Subcutaneous abdominal adipose tissue (tissue), 5 donors: ENCODE data around the gene H1-8.

Experiments used
- H3K27ac ChIP-seq: one replicate; pipeline ENCODE4 v1.7.0; 2013; ENCODE audit warnings: low read depth, mild to moderate bottlenecking, inconsistent platforms, low read length, moderate library complexity
- H3K27me3 ChIP-seq, 5 donors: one replicate each; pipeline ENCODE4 v1.7.0; 2013; ENCODE audit warnings: low read length in 5 of 5, inconsistent platforms in 1 of 5; ENCODE audit not compliant: control insufficient read depth in 5 of 5, insufficient read depth in 4 of 5
- H3K36me3 ChIP-seq, 5 donors: one replicate each; pipeline ENCODE4 v1.7.0; 2013; ENCODE audit warnings: low read length in 5 of 5; ENCODE audit not compliant: control insufficient read depth in 5 of 5, insufficient read depth in 5 of 5
- H3K4me1 ChIP-seq, 5 donors: one replicate each; pipeline ENCODE4 v1.7.0; 2013; ENCODE audit warnings: low read length in 5 of 5, mild to moderate bottlenecking in 3 of 5, moderate library complexity in 1 of 5; ENCODE audit not compliant: control insufficient read depth in 5 of 5, insufficient read depth in 5 of 5
- H3K4me3 ChIP-seq, 5 donors: one replicate each; pipeline ENCODE4 v1.7.0; 2013; ENCODE audit warnings: low read length in 5 of 5, low read depth in 1 of 5
- H3K9ac ChIP-seq, 5 donors: one replicate each; pipeline ENCODE4 v1.7.0; 2013; ENCODE audit warnings: low read length in 5 of 5, mild to moderate bottlenecking in 4 of 5, moderate library complexity in 3 of 5
- H3K9me3 ChIP-seq, 5 donors: one replicate each; pipeline ENCODE4 v1.7.0; 2013; ENCODE audit warnings: low read length in 5 of 5; ENCODE audit not compliant: control insufficient read depth in 5 of 5
- donor health status: healthy.
- donor health status: healthy.
- donor health status: healthy.
- donor health status: healthy.
- donor health status: healthy.

Gene H1-8

GRCh38 chr3:129559565-129560079, 16.6 kb downstream of the H1-8 start:
- Histone ChIP-seq H3K9ac (no peak overlapping the region), H3K27me3 (no peaks in the 10 kb centered on the region), H3K27ac (peak overlapping the region; percentile 65), H3K36me3 (peaks cover 0 to 96% (median 78%) of the 10 kb centered on the region in 5 donors), H3K4me3 (no peak overlapping the region), H3K9me3 (no peaks in the 10 kb centered on the region), H3K4me1 (peaks cover 22 to 95% (median 83%) of the 10 kb centered on the region in 5 donors)

GRCh38 chr3:129560269-129560787, 17.4 kb downstream of the H1-8 start:
- H3K27ac ChIP-seq = peak overlapping the region; percentile 42
- no peaks in the 10 kb centered on the region for H3K27me3 ChIP-seq
- peaks cover 0 to 96% (median 81%) of the 10 kb centered on the region in 5 donors for H3K36me3 ChIP-seq
- no peak overlapping the region for H3K4me3 ChIP-seq
- H3K4me1 ChIP-seq = peaks cover 22 to 96% (median 87%) of the 10 kb centered on the region in 5 donors
- H3K9ac ChIP-seq = peak overlapping the region in 2 of 5 donors; percentile 60 to 71
- H3K9me3 ChIP-seq = no peaks in the 10 kb centered on the region

GRCh38 chr3:129560911-129561594, 18.1 kb downstream of the H1-8 start:
- H3K36me3 ChIP-seq = peaks cover 0 to 97% (median 84%) of the 10 kb centered on the region in 5 donors
- H3K9ac ChIP-seq = peak overlapping the region in 2 of 5 donors; percentile 60 to 71
- H3K4me3 ChIP-seq = peak overlapping the region in 1 of 5 donors; percentile 9
- no peaks in the 10 kb centered on the region for H3K27me3 ChIP-seq
- H3K27ac ChIP-seq = peak overlapping the region; percentile 42
- H3K9me3 ChIP-seq = no peaks in the 10 kb centered on the region
- peaks cover 22 to 97% (median 90%) of the 10 kb centered on the region in 5 donors for H3K4me1 ChIP-seq

GRCh38 chr3:129561619-129562248, 18.8 kb downstream of the H1-8 start:
- Histone ChIP-seq H3K9me3 (no peaks in the 10 kb centered on the region), H3K9ac (no peak overlapping the region), H3K4me1 (peaks cover 22 to 94% (median 86%) of the 10 kb centered on the region in 5 donors), H3K27me3 (no peaks in the 10 kb centered on the region), H3K27ac (no peak overlapping the region), H3K4me3 (peak overlapping the region in 1 of 5 donors; percentile 9), H3K36me3 (peaks cover 0 to 97% (median 84%) of the 10 kb centered on the region in 5 donors)

- Histone ChIP-seq H3K9me3 (no peaks in the 10 kb centered on the region), H3K27ac (no peak overlapping the region), H3K27me3 (no peaks in the 10 kb centered on the region), H3K4me3 (no peak overlapping the region), H3K36me3 (peaks cover 0 to 97% (median 84%) of the 10 kb centered on the region in 5 donors), H3K9ac (no peak overlapping the region), H3K4me1 (peaks cover 14 to 94% (median 84%) of the 10 kb centered on the region in 5 donors)
These were observed 19.8 kb downstream of the H1-8 start for GRCh38 chr3:129562803-129563202.

- H3K9me3 ChIP-seq = no peaks in the 10 kb centered on the region
- peaks cover 9 to 91% (median 81%) of the 10 kb centered on the region in 5 donors for H3K4me1 ChIP-seq
- no peaks in the 10 kb centered on the region for H3K27me3 ChIP-seq
- peak overlapping the region; percentile 42 for H3K27ac ChIP-seq
- H3K9ac ChIP-seq = peak overlapping the region in 1 of 5 donors; percentile 28
- H3K4me3 ChIP-seq = no peak overlapping the region
- peaks cover 0 to 94% (median 82%) of the 10 kb centered on the region in 5 donors for H3K36me3 ChIP-seq
These were observed 20.4 kb downstream of the H1-8 start for GRCh38 chr3:129563332-129563731.

- H3K27me3 ChIP-seq = no peaks in the 10 kb centered on the region
- peaks cover 7 to 84% (median 75%) of the 10 kb centered on the region in 5 donors for H3K4me1 ChIP-seq
- H3K4me3 ChIP-seq = no peak overlapping the region
- H3K36me3 ChIP-seq = peaks cover 2 to 94% (median 82%) of the 10 kb centered on the region in 5 donors
- peak overlapping the region; percentile 42 for H3K27ac ChIP-seq
- H3K9me3 ChIP-seq = no peaks in the 10 kb centered on the region
- peak overlapping the region in 2 of 5 donors; percentile 28 to 53 for H3K9ac ChIP-seq
These were observed 21.0 kb downstream of the H1-8 start for GRCh38 chr3:129563850-129564535.

GRCh38 chr3:129564981-129565644, 22.1 kb downstream of the H1-8 start:
- no peaks in the 10 kb centered on the region for H3K9me3 ChIP-seq
- H3K27ac ChIP-seq = peak overlapping the region; percentile 42
- no peaks in the 10 kb centered on the region for H3K27me3 ChIP-seq
- H3K4me3 ChIP-seq = no peak overlapping the region
- H3K9ac ChIP-seq = peak overlapping the region in 2 of 5 donors; percentile 8 to 53
- peaks cover 6 to 94% (median 81%) of the 10 kb centered on the region in 5 donors for H3K36me3 ChIP-seq
- H3K4me1 ChIP-seq = peaks cover 7 to 73% (median 64%) of the 10 kb centered on the region in 5 donors

GRCh38 chr3:129565902-129566301, 22.9 kb downstream of the H1-8 start:
- Histone ChIP-seq H3K4me1 (peaks cover 5 to 65% (median 56%) of the 10 kb centered on the region in 5 donors), H3K27me3 (no peaks in the 10 kb centered on the region), H3K36me3 (peaks cover 6 to 96% (median 83%) of the 10 kb centered on the region in 5 donors), H3K9ac (no peak overlapping the region), H3K27ac (no peak overlapping the region), H3K9me3 (no peaks in the 10 kb centered on the region), H3K4me3 (no peak overlapping the region)
